HCT116 (cell line): ENCODE data around the gene P4HB. TPM values are rescaled to one million over a fixed set of nuclear protein-coding genes. Genes with fewer than 3 reads are reported as not detected.

Experiments used
- ATAC-seq: fragments of 200-7000 bp; cut with Tn5 transposase; 2 replicates; pipeline ENCODE4 v1.9.1; 2020; ENCODE audit warnings: mild to moderate bottlenecking, moderate library complexity
- BruUV-seq: library from RNA; stranded (reverse); fragments of 400-500 nt; replicated peaks from 2 replicates; lab custom pipeline; 2021; lab: Mats Ljungman, UMichigan
- CTCF ChIA-PET: fragments of 300-600 bp; sonication (Branson Sonifier 250); formaldehyde crosslinking; loops from one replicate; lab custom pipeline; 2021; ENCODE audit warnings: antibody characterized with exemption; lab: Charles Lee
- POLR2A ChIA-PET: fragments of 300-600, 350-600 bp; sonication (Branson Sonifier 250); formaldehyde crosslinking; loops from one replicate; lab custom pipeline; 2021; ENCODE audit warnings: antibody characterized with exemption; lab: Charles Lee
- RAD21 ChIA-PET, 2 experiments: fragments of 300-600 bp; sonication (Branson Sonifier 250); formaldehyde crosslinking; loops; one replicate each; lab custom pipeline; 2023; ENCODE audit warnings: low total read pairs in 2 of 2; ENCODE audit not compliant: uncharacterized antibody in 2 of 2, unreplicated experiment in 2 of 2, low non-redundant PET in 1 of 2; lab: Charles Lee
- DNase-seq: peaks from one replicate; pipeline ENCODE4 v3.0.0-alpha.2; 2010; ENCODE audit warnings: low read depth, low spot score
- H2AFZ ChIP-seq: fragments of 200-600 bp; shearing (Covaris generic), sonication (generic); 2 replicates; pipeline ENCODE4 v1.6.1; 2017; ENCODE audit warnings: low read depth, mixed run types, mixed read lengths, antibody characterized with exemption, low read length; ENCODE audit not compliant: poor library complexity, severe bottlenecking
- H3K27ac ChIP-seq: 2 replicates; pipeline ENCODE4 v1.5.1; 2012; ENCODE audit warnings: low read depth, low read length
- H3K27me3 ChIP-seq: fragments of 200-600 bp; sonication (generic); 2 replicates; pipeline ENCODE4 v1.6.1; 2016; ENCODE audit warnings: mixed run types, low read length, mixed read lengths; ENCODE audit not compliant: insufficient read depth
- H3K36me3 ChIP-seq, 2 experiments: fragments of 200-500 bp in 1 of 2; fragments of 200-600 bp in 1 of 2; sonication (Bioruptor generic) in 1 of 2; sonication (generic) in 1 of 2; 2 replicates each; pipeline versions ENCODE4 v1.5.1 to v1.6.1; 2014 to 2016; ENCODE audit warnings: low read length in 2 of 2, inconsistent platforms in 1 of 2, mixed read lengths in 1 of 2, mixed run types in 1 of 2; ENCODE audit not compliant: insufficient read depth in 2 of 2, control insufficient read depth in 1 of 2
- H3K4me1 ChIP-seq, 2 experiments: fragments of 200-600 bp in 1 of 2; sonication (generic) in 1 of 2; 2 replicates each; pipeline versions ENCODE4 v1.5.1 to v1.6.1; 2012 to 2017; ENCODE audit warnings: low read length in 2 of 2, inconsistent platforms in 1 of 2, mild to moderate bottlenecking in 1 of 2, mixed read lengths in 1 of 2, mixed run types in 1 of 2, moderate library complexity in 1 of 2; ENCODE audit not compliant: insufficient read depth in 2 of 2, control insufficient read depth in 1 of 2
- H3K4me2 ChIP-seq: fragments of 200-600 bp; sonication (generic); 2 replicates; pipeline ENCODE4 v1.6.1; 2017; ENCODE audit warnings: mixed run types, low read length, mixed read lengths
- H3K4me3 ChIP-seq, 2 experiments: fragments of 200-600 bp in 1 of 2; sonication (generic) in 1 of 2; replicated peaks in 1 of 2; 2 replicates each; pipeline ENCODE4 v1.5.1; 2011 to 2016; ENCODE audit warnings: low read length in 2 of 2, control low read depth in 1 of 2, low read depth in 1 of 2, mild to moderate bottlenecking in 1 of 2, mixed read lengths in 1 of 2, mixed run types in 1 of 2
- H3K79me2 ChIP-seq: fragments of 200-600 bp; sonication (generic); 2 replicates; pipeline ENCODE4 v1.6.1; 2017; ENCODE audit warnings: mild to moderate bottlenecking, mixed run types, low read length, moderate library complexity, mixed read lengths; ENCODE audit not compliant: insufficient read depth
- H3K9ac ChIP-seq: fragments of 200-600 bp; sonication (generic); 2 replicates; pipeline ENCODE4 v1.6.1; 2016; ENCODE audit warnings: low read length, mixed read lengths
- H3K9me2 ChIP-seq: fragments of 200-600 bp; sonication (generic), shearing (Covaris generic); 2 replicates; pipeline ENCODE4 v1.6.1; 2017; ENCODE audit warnings: mixed run types, mild to moderate bottlenecking, moderate library complexity; ENCODE audit not compliant: insufficient read depth
- H3K9me3 ChIP-seq, 2 experiments: fragments of 200-500 bp in 1 of 2; fragments of 200-600 bp in 1 of 2; sonication (Bioruptor generic) in 1 of 2; sonication (generic) in 1 of 2; 2 replicates each; pipeline ENCODE4 v1.6.1; 2014 to 2017; ENCODE audit warnings: low read length in 2 of 2, mixed read lengths in 2 of 2, inconsistent platforms in 1 of 2, low read depth in 1 of 2, mild to moderate bottlenecking in 1 of 2, mixed run types in 1 of 2, moderate library complexity in 1 of 2; ENCODE audit not compliant: control insufficient read depth in 1 of 2, insufficient read depth in 1 of 2
- H4K20me1 ChIP-seq: fragments of 200-600 bp; sonication (generic), shearing (Covaris generic); 2 replicates; pipeline ENCODE4 v1.6.1; 2017; ENCODE audit warnings: mixed run types, mild to moderate bottlenecking, moderate library complexity; ENCODE audit not compliant: insufficient read depth
- ATF3 ChIP-seq: IDR thresholded peaks from 2 replicates; pipeline ENCODE4 v1.6.1; 2012
- EGR1 ChIP-seq: IDR thresholded peaks from 2 replicates; pipeline ENCODE4 v1.6.1; 2012; ENCODE audit warnings: low read depth
- ELF1 ChIP-seq: IDR thresholded peaks from 2 replicates; pipeline ENCODE4 v1.6.1; 2012; ENCODE audit warnings: low read depth, borderline replicate concordance
- EZH2 ChIP-seq: fragments of 200-600 bp; sonication (generic); IDR thresholded peaks from 2 replicates; pipeline ENCODE4 v1.6.1; 2017; ENCODE audit warnings: antibody characterized with exemption, mixed run types
- JUND ChIP-seq: IDR thresholded peaks from 2 replicates; pipeline ENCODE4 v1.6.1; 2012
- MAX ChIP-seq: IDR thresholded peaks from 2 replicates; pipeline ENCODE4 v1.6.1; 2012
- POLR2AphosphoS5 ChIP-seq: IDR thresholded peaks from 2 replicates; pipeline ENCODE4 v1.6.1; 2011; ENCODE audit warnings: mild to moderate bottlenecking, low read depth, low read length, moderate library complexity
- REST ChIP-seq: IDR thresholded peaks from 2 replicates; pipeline ENCODE4 v1.6.1; 2012; ENCODE audit warnings: low read depth
- SIN3A ChIP-seq: IDR thresholded peaks from 2 replicates; pipeline ENCODE4 v1.6.1; 2012; ENCODE audit warnings: low read depth
- TCF7L2 ChIP-seq: IDR thresholded peaks from 2 replicates; pipeline ENCODE4 v1.7.0; 2011; ENCODE audit warnings: borderline replicate concordance, inconsistent platforms; ENCODE audit not compliant: insufficient read depth, insufficient read length; ENCODE audit errors: extremely low read depth
- YY1 ChIP-seq: IDR thresholded peaks from 2 replicates; pipeline ENCODE4 v1.6.1; 2011; ENCODE audit warnings: low read length, low read depth, moderate library complexity, mild to moderate bottlenecking; ENCODE audit not compliant: insufficient replicate concordance; ENCODE audit errors: extremely low read depth
- ZBTB33 ChIP-seq: IDR thresholded peaks from 2 replicates; pipeline ENCODE4 v1.6.1; 2011; ENCODE audit warnings: mild to moderate bottlenecking, low read length, moderate library complexity; ENCODE audit not compliant: insufficient replicate concordance; ENCODE audit errors: extremely low read depth
- ZNF274 ChIP-seq: fragments of 200-500 bp; sonication (Bioruptor generic); IDR thresholded peaks from 2 replicates; pipeline ENCODE4 v1.6.1; 2014; ENCODE audit warnings: mild to moderate bottlenecking, low read depth, low read length, inconsistent platforms
- intact Hi-C: fragments of 100-400 bp; cut with micrococcal nuclease; formaldehyde crosslinking; loops from 2 replicates; pipeline ENCODE4 v1.10.0; 2022
- total RNA-seq: library from RNA; stranded (reverse); gene quantifications from one replicate; pipeline ENCODE4 v1.2.1, GENCODE V29; 2021; ENCODE audit not compliant: unreplicated experiment

Gene P4HB
- total RNA-seq, 1 experiment from 2014 or later: 1,043 TPM

- no peak overlapping the region for H3K27ac ChIP-seq
- no TSS peak for BruUV-seq
- no peak for DNase-seq
- intact Hi-C loops: no loop called here
- no peaks in the 10 kb centered on the region for H3K27me3 ChIP-seq
- no peaks in the 10 kb centered on the region for H4K20me1 ChIP-seq
- H3K4me3 ChIP-seq: no peak overlapping the region
- H3K36me3 ChIP-seq: peaks cover 6 to 27% of the 10 kb centered on the region in 2 experiments; a peak in 2 of 4 replicates
- H3K4me1 ChIP-seq: peaks cover 24 to 52% of the 10 kb centered on the region in 2 experiments
- RAD21 ChIA-PET: no interaction called here
- H3K9me2 ChIP-seq: no peaks in the 10 kb centered on the region
- CTCF ChIA-PET: no interaction called here
- H2AFZ ChIP-seq: no peak overlapping the region
- no peak overlapping the region for H3K4me2 ChIP-seq
- H3K9ac ChIP-seq: no peak overlapping the region
- POLR2A ChIA-PET: no interaction called here
- H3K79me2 ChIP-seq: peaks cover 3% of the 10 kb centered on the region; the same call in 1 of the 2 replicates
- TF ChIP-seq ATF3 (no peak), REST (no peak), EZH2 (no peak), SIN3A (no peak), POLR2AphosphoS5 (no peak), JUND (no peak), EGR1 (no peak), MAX (no peak), ELF1 (no peak), ZNF274 (no peak), ZBTB33 (no peak), YY1 (no peak), TCF7L2 (no peak)
- no peaks in the 10 kb centered on the region for H3K9me3 ChIP-seq
- ATAC-seq: no peak
Observed at GRCh38 chr17:81900181-81900820, 40.0 kb upstream of the P4HB start.
